Uterine smooth muscle cell (primary cell): ENCODE results near the gene FBXO41. TPM values are rescaled to one million over a fixed set of nuclear protein-coding genes. Genes with fewer than 3 reads are reported as not detected.

Experiments used
- total RNA-seq: library from RNA; depleted of rRNA; stranded (reverse); fragments of >200 nt; gene quantifications from 2 replicates; pipeline ENCODE4 v1.2.3, GENCODE V29; 2014

The FBXO41 gene, protein sequence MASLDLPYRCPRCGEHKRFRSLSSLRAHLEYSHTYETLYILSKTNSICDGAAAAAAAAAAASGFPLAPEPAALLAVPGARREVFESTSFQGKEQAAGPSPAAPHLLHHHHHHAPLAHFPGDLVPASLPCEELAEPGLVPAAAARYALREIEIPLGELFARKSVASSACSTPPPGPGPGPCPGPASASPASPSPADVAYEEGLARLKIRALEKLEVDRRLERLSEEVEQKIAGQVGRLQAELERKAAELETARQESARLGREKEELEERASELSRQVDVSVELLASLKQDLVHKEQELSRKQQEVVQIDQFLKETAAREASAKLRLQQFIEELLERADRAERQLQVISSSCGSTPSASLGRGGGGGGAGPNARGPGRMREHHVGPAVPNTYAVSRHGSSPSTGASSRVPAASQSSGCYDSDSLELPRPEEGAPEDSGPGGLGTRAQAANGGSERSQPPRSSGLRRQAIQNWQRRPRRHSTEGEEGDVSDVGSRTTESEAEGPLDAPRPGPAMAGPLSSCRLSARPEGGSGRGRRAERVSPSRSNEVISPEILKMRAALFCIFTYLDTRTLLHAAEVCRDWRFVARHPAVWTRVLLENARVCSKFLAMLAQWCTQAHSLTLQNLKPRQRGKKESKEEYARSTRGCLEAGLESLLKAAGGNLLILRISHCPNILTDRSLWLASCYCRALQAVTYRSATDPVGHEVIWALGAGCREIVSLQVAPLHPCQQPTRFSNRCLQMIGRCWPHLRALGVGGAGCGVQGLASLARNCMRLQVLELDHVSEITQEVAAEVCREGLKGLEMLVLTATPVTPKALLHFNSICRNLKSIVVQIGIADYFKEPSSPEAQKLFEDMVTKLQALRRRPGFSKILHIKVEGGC
- 2.1 and 3.4 TPM in 2 replicates for total RNA-seq

DNA sequence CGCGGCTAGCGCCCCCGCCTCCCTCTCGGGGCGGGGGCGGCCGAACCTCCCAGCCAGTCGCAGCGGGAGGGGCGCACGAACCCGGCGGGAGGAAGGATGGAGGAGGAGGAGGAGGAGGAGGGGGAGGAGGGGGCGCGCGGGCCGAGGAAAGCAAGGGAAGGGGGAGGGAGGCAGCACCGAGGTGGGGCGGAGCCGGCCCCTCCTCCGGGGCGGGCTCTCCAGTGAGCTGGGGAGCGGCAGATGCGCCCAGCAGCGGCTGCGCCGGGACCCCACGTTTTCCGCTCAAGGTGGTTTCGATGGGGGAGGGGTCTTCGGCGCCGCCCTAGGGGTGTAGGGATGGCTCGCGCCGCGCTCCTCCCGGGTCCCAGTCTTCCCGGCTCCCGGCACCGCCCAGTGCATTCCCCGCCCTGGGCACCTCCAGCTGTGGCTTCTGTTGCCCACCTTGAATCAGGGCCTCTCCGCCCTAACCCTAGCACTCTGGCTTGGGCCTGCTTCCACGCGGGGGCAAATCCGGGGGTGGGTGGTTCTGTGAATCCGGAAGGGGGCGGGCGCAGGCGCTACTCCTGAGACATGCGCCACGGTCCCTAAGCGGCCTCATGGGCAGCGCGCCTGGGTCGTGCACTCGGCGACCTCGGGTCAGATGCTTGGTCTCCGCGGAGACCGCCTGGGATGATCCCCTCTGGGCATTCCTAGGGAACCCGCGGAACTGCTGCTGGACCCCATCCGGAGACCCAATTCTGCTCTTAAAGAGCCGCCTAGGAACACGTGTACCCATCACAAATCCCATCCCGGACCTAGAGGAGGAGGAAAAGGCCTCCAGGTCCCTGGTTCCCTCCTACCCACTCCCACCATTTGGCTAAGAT is at the start of gene FBXO41:
TSS of gene FBXO41 (minus strand) at position 183 of the 863 bp plus-strand sequence. CDS start 14,848 bp downstream, outside the sequence.

DNA sequence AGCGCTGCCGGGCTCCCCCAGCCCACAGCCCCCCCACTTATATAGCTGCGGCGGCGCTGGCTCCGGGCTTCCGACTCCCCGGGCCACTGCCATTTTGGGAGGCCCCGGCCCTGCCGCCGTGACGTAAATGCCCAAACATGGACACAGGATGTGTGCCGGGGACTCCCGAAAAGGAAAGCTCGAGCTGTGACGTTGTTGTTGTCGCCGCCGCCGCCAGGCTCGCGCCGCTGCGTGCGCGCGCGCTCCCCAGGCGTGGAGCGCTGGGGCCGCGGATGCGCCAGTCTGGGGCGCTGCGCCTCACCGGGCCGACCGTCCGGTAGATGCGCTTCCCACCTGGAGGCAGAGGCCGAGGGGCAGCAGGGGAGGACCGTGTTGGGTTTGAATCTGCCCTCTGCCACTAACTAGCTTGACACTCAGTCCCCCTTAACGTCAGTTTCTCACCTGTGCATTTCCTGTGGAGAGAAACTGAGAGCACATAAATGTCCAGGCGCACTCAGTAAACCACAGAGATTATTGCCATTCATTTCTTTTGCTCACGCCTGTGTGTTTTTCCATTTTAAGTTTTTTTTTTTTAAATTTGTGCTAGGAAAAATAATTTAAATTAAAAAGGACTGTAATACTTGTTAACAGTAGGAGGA is 9.4 kb upstream of the FBXO41 start, which contains the start of gene EGR4:
TSS of gene EGR4 (minus strand) at position 15 of the 638 bp plus-strand sequence. CDS start 231 bp downstream, outside the sequence.

DNA sequence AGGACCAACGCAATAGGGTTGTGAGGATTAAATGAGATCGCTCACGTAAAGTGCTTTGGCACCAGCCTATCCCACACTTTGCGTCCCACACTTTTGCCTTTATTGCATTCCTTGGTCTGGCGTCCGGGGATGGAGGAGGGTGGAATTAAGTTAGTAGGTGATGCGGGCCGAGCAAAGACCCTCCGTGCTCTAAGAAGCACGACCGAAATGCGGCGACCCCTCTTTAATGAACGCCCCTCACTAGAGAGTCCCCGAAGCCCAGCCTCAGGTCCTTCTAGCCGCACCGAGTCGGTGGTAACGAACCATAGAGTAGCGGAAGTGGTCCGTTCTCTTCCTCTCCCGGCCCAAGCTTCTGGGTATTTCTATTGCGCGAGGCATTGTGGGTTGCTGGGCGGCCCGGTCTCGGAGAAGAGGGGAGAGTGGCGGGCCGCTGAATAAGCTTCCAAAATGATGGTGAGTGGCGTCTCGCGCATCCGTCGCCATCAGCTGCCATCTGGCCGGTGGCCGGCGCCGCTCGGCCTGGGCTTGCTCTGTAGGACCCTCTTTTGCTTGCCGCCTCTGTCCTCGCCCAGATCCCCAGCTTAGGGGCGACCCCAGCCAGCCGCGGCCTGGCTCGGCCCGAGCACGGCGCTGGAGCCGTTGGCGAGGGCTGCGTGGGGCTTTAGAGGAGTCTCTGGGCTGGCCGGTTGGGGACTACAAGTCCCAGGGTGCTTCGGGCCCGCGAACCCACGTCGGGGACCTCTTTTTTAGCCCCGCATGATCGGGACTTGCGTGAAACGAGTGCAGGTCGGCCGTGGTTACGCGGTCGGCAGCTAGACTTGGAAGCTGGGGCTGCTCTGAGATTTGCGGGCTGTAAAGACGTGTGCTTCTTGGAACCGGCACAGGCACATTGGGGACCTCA is 50.1 kb downstream of the FBXO41 start, which contains the start of gene CCT7:
TSS of gene CCT7 (plus strand) at position 377 of the 901 bp plus-strand sequence. CDS start at position 448, 71 bp downstream.

DNA sequence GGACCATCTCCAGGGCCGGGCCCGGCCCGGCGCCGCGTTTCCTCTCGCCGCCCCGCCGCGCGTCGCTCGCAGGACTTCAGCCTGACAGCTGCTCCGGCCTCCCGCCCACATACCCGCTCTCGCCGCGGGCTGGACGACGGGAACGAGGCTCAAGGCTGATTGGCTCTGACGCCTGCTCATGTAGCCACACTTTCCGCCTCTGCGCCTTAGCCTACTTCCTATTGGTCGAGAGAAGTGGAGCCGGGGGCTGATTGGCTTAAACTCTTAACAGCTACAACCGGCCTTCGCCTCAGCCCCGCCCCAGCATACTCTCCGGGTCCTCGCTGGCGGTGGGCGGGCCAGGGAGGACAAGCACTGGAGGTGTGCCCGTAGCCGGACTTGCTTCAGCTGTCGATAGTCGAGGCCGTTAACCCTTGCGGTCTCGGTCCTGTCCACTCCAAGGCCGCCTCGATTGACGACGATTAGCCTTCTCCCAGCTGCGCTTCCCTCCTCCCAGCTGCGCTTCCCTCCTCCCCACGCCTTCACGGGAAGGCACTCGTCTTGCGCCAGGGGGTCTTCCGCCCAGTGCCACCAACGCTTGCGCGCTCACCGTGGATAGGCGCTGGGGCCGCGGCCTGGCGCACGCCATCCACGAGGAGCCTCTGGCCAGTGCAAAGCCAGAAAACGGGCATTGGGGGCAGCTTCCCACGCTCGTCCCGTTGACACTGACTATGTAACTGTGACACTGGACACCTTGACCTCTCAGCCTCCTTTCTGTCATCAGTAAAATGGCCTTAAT is 50.9 kb downstream of the FBXO41 start, which contains the start of gene PRADC1:
TSS of gene PRADC1 (minus strand) at position 86 of the 778 bp plus-strand sequence. CDS start at position 7, 79 bp downstream.

DNA sequence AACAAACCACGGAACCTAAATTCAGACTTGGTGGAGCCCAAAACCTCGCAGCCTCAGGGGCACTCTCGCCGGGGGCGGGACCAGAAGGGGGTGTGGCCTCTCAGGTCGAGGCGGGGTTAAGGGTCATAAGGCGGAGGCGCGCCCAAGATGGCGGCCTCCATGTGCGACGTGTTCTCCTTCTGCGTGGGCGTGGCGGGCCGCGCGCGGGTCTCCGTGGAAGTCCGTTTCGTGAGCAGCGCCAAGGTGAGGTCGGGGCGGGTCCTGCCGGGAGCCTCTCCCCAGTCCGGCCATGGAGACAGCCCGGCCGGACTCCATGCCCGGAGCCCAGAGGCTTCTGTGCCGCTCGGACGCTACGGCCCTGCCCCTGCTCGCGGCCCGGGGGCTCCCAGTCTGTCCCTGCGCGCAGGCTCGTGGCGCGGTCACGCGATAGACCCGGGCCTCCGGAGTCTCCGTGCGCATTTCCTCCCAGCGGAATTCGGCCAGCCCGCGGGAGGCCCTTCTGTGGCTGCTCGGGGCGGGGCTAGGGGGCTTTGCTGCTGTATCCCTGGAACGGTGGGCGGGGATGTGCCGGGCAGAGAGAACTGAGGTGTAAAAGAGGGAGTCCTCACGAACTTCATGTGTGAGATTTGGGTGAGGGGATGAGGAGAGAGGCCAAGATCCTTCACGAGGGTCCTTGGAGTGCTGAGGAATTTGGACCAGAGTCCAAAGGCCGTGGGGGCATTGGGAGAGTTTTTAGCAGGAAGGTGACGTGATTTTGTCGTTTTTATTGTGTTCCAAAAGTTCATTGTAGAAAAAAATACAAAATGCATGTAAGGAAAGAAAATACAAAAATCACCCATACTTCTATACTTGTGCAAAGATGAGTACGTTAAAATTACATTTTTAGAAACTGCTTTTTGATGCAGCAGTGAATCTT is 69.9 kb downstream of the FBXO41 start, which contains the start of gene SMYD5:
TSS of gene SMYD5 (plus strand) at position 126 of the 916 bp plus-strand sequence. CDS start at position 148, 22 bp downstream.

Other genes starting within 250 kb of the FBXO41 start
- gene SFXN5, start 212.8 kb downstream of the FBXO41 start, total RNA-seq = 13.9 and 14.8 TPM in 2 replicates
- 42.9 and 48.5 TPM in 2 replicates for gene RAB11FIP5, start 171.5 kb downstream of the FBXO41 start, total RNA-seq
- not detected in 2 replicates for gene NOTO, start 81.9 kb downstream of the FBXO41 start, total RNA-seq
- 21.2 and 27.9 TPM in 2 replicates for gene SMYD5, start 70.2 kb downstream of the FBXO41 start, total RNA-seq
- 12.1 and 28.1 TPM in 2 replicates for gene PRADC1, start 51.2 kb downstream of the FBXO41 start, total RNA-seq
- 421 and 604 TPM in 2 replicates for gene CCT7, start 50.2 kb downstream of the FBXO41 start, total RNA-seq
- gene EGR4, start 9.1 kb upstream of the FBXO41 start, total RNA-seq = not detected in 2 replicates
- gene ALMS1, start 101.4 kb upstream of the FBXO41 start, total RNA-seq = 16.6 and 18.1 TPM in 2 replicates